H9 (cell line): Measurements from ENCODE around the gene USP36. TPM values are rescaled to one million over a fixed set of nuclear protein-coding genes. Genes with fewer than 3 reads are reported as not detected.

Source experiments
- DNase-seq: peaks from one replicate; pipeline ENCODE4 v3.0.0-alpha.2; 2017
- H2AFZ ChIP-seq: one replicate; pipeline ENCODE4 v1.6.1; 2013; ENCODE audit warnings: mild to moderate bottlenecking, low read length, control low read depth, moderate library complexity
- H2AK5ac ChIP-seq: 2 replicates; pipeline ENCODE4 v1.6.1; 2013; ENCODE audit warnings: low read length, control low read depth, mixed read lengths; ENCODE audit not compliant: insufficient read length
- H2BK120ac ChIP-seq: one replicate; pipeline ENCODE4 v1.6.1; 2013; ENCODE audit warnings: low read depth, mild to moderate bottlenecking, low read length, control low read depth, inconsistent platforms; ENCODE audit not compliant: poor library complexity, severe bottlenecking
- H2BK12ac ChIP-seq: 2 replicates; pipeline ENCODE4 v1.6.1; 2013; ENCODE audit warnings: low read length, control low read depth, mixed read lengths, low read depth; ENCODE audit not compliant: insufficient read length
- H2BK15ac ChIP-seq: 2 replicates; pipeline ENCODE4 v1.6.1; 2013; ENCODE audit warnings: low read depth, low read length, control low read depth
- H2BK20ac ChIP-seq: one replicate; pipeline ENCODE4 v1.6.1; 2013; ENCODE audit warnings: low read depth, mild to moderate bottlenecking, low read length, control low read depth, inconsistent platforms; ENCODE audit not compliant: poor library complexity, severe bottlenecking
- H2BK5ac ChIP-seq: 2 replicates; pipeline ENCODE4 v1.6.1; 2013; ENCODE audit warnings: low read length, control low read depth, mixed read lengths; ENCODE audit not compliant: insufficient read length
- H3K14ac ChIP-seq: 2 replicates; pipeline ENCODE4 v1.6.1; 2013; ENCODE audit warnings: low read length, control low read depth; ENCODE audit not compliant: insufficient read depth
- H3K18ac ChIP-seq: 2 replicates; pipeline ENCODE4 v1.6.1; 2013; ENCODE audit warnings: low read depth, mild to moderate bottlenecking, mixed read lengths, low read length, control low read depth; ENCODE audit not compliant: insufficient read length
- H3K23ac ChIP-seq: 2 replicates; pipeline ENCODE4 v1.6.1; 2013; ENCODE audit warnings: low read length, control low read depth, mixed read lengths, low read depth; ENCODE audit not compliant: insufficient read length
- H3K23me2 ChIP-seq: 2 replicates; pipeline ENCODE4 v1.6.1; 2013; ENCODE audit warnings: low read depth, mild to moderate bottlenecking, mixed read lengths, low read length, control low read depth; ENCODE audit not compliant: insufficient read length, poor library complexity, severe bottlenecking
- H3K27ac ChIP-seq: 2 replicates; pipeline ENCODE4 v1.5.1; 2013; ENCODE audit warnings: low read length, control low read depth, mixed read lengths, low read depth; ENCODE audit not compliant: insufficient read length
- H3K27me3 ChIP-seq: 2 replicates; pipeline ENCODE4 v1.6.1; 2013; ENCODE audit warnings: low read length, control low read depth, inconsistent platforms; ENCODE audit not compliant: insufficient read depth
- H3K4ac ChIP-seq: 2 replicates; pipeline ENCODE4 v1.6.1; 2013; ENCODE audit warnings: low read depth, mild to moderate bottlenecking, control low read depth, inconsistent platforms, low read length, moderate library complexity
- H3K4me1 ChIP-seq: 2 replicates; pipeline ENCODE4 v1.6.1; 2013; ENCODE audit warnings: low read length, control low read depth, inconsistent platforms; ENCODE audit not compliant: insufficient read depth
- H3K4me2 ChIP-seq: 2 replicates; pipeline ENCODE4 v1.6.1; 2013; ENCODE audit warnings: low read length, control low read depth, mixed read lengths; ENCODE audit not compliant: insufficient read length, insufficient read depth
- H3K56ac ChIP-seq: 2 replicates; pipeline ENCODE4 v1.6.1; 2013; ENCODE audit warnings: low read depth, mild to moderate bottlenecking, mixed read lengths, low read length, control low read depth; ENCODE audit not compliant: insufficient read length
- H3K79me1 ChIP-seq: 2 replicates; pipeline ENCODE4 v1.6.1; 2013; ENCODE audit warnings: low read depth, mild to moderate bottlenecking, moderate library complexity, low read length, control low read depth, inconsistent platforms; ENCODE audit not compliant: insufficient read depth, poor library complexity, severe bottlenecking
- H3K79me2 ChIP-seq: 2 replicates; pipeline ENCODE4 v1.6.1; 2013; ENCODE audit warnings: low read length, control low read depth, inconsistent platforms; ENCODE audit not compliant: insufficient read depth
- H3K9ac ChIP-seq: 2 replicates; pipeline ENCODE4 v1.6.1; 2013; ENCODE audit warnings: low read length, control low read depth, mixed read lengths; ENCODE audit not compliant: insufficient read length; ENCODE audit errors: extremely low read depth
- H3K9me3 ChIP-seq: one replicate; pipeline ENCODE4 v1.6.1; 2013; ENCODE audit warnings: low read depth, low read length, inconsistent platforms; ENCODE audit not compliant: control insufficient read depth
- H3T11ph ChIP-seq: one replicate; pipeline ENCODE4 v1.6.1; 2013; ENCODE audit warnings: mild to moderate bottlenecking, low read length, control low read depth, inconsistent platforms
- H4K20me1 ChIP-seq: one replicate; pipeline ENCODE4 v1.6.1; 2013; ENCODE audit not compliant: control insufficient read depth, insufficient read length, insufficient read depth
- H4K5ac ChIP-seq: 2 replicates; pipeline ENCODE4 v1.6.1; 2013; ENCODE audit warnings: low read depth, mild to moderate bottlenecking, mixed read lengths, low read length, control low read depth; ENCODE audit not compliant: insufficient read length
- H4K8ac ChIP-seq: replicated peaks from 2 replicates; pipeline ENCODE4 v1.6.1; 2013; ENCODE audit warnings: low read length, control low read depth, mixed read lengths, low read depth; ENCODE audit not compliant: insufficient read length
- H4K91ac ChIP-seq: 2 replicates; pipeline ENCODE4 v1.6.1; 2013; ENCODE audit warnings: low read depth, mild to moderate bottlenecking, moderate library complexity, mixed read lengths, low read length, control low read depth; ENCODE audit not compliant: insufficient read length
- H3K27ac Mint-ChIP-seq, 3 experiments: 2 replicates in 2 of 3; 3 replicates in 1 of 3; pipeline ENCODE4 v1.8.0; 2020 to 2021; ENCODE audit warnings: mixed read lengths in 3 of 3, mild to moderate bottlenecking in 1 of 3, moderate library complexity in 1 of 3
- H3K27me3 Mint-ChIP-seq: 2 replicates; pipeline ENCODE4 v1.8.0; 2021; ENCODE audit warnings: low read depth, mild to moderate bottlenecking, moderate library complexity, mixed read lengths
- H3K36me3 Mint-ChIP-seq, 3 experiments: 2 replicates in 2 of 3; 3 replicates in 1 of 3; pipeline ENCODE4 v1.8.0; 2020 to 2021; ENCODE audit warnings: low read depth in 3 of 3, mixed read lengths in 3 of 3; ENCODE audit not compliant: insufficient read depth in 1 of 3
- H3K4me1 Mint-ChIP-seq, 2 experiments: 2 replicates each; pipeline ENCODE4 v1.8.0; 2020; ENCODE audit warnings: mixed read lengths in 2 of 2
- H3K4me3 Mint-ChIP-seq, 2 experiments: 2 replicates in 1 of 2; 3 replicates in 1 of 2; pipeline ENCODE4 v1.8.0; 2020 to 2021; ENCODE audit warnings: mild to moderate bottlenecking in 2 of 2, mixed read lengths in 2 of 2, moderate library complexity in 1 of 2
- H3K9me3 Mint-ChIP-seq, 2 experiments: 2 replicates in 1 of 2; 3 replicates in 1 of 2; pipeline ENCODE4 v1.8.0; 2020; ENCODE audit warnings: mild to moderate bottlenecking in 2 of 2, mixed read lengths in 2 of 2, moderate library complexity in 1 of 2
- WGBS: extraction: QIAGEN DNeasy Blood & Tissue Kit; methylation state at CpG from one replicate; pipeline ENCODE4 v1.1.7; 2013; ENCODE audit warnings: missing lambda C conversion rate, low lambda C conversion rate, mixed read lengths; ENCODE audit not compliant: insufficient read length; ENCODE audit errors: extremely low coverage; 5-methylcytosine and 5-hydroxymethylcytosine counted together
- total RNA-seq: library from RNA; stranded (reverse); gene quantifications from 2 replicates; pipeline ENCODE4 v1.2.1, GENCODE V29; 2021
- TF ChIP-seq, protein P1 (sequence below): fragments of 200-600 bp; sonication (generic); conservative IDR thresholded peaks from 3 replicates; pipeline ENCODE4 v1.8.0; 2021; ENCODE audit warnings: antibody characterized with exemption, mild to moderate bottlenecking

USP36 gene
- total RNA-seq, 1 experiment from 2014 or later: 106 TPM

DNA sequence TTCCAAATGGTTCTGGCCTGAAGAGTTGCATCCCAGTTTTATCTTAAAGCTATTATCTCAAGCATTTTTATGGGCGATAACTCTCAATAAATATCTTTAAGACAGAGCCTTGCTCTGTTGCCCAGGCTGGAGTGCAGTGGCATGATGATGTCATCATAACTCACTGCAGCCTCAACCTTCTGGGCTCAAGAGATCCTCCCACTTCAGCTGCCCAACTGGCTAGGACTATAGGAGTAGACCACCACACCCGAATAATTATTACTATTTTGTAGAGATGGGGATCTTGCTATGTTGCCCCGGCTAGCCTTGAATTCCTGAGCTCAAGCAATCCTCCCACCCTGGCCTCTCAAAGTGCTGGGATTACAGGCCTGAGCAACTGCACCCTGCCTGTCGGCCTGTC lies 32.5 kb downstream of the USP36 start:
- no peak overlapping the region for H2BK15ac ChIP-seq
- H3K23me2 ChIP-seq: no peaks in the 10 kb centered on the region
- H3K4me2 ChIP-seq: no peak overlapping the region
- H3K79me2 ChIP-seq: no peaks in the 10 kb centered on the region
- no peak overlapping the region for H3K14ac ChIP-seq
- H2AK5ac ChIP-seq: no peak overlapping the region
- H3K18ac ChIP-seq: no peak overlapping the region
- no peak for DNase-seq
- H3K79me1 ChIP-seq: no peaks in the 10 kb centered on the region
- no CpG with 5 or more reads among the region's 4 CpGs for WGBS
- H3K23ac ChIP-seq: no peak overlapping the region
- H3T11ph ChIP-seq: no peak overlapping the region
- H3K4me1 Mint-ChIP-seq: no peaks in the 10 kb centered on the region
- H4K91ac ChIP-seq: no peak overlapping the region
- H2BK120ac ChIP-seq: no peak overlapping the region
- no peaks in the 10 kb centered on the region for H3K9me3 Mint-ChIP-seq
- no peaks in the 10 kb centered on the region for H3K4me1 ChIP-seq
- no peak overlapping the region for H2BK12ac ChIP-seq
- no peaks in the 10 kb centered on the region for H3K27me3 ChIP-seq
- H3K4ac ChIP-seq: no peak overlapping the region
- no peak overlapping the region for H2AFZ ChIP-seq
- no peak overlapping the region for H4K8ac ChIP-seq
- no peak overlapping the region for H3K27ac ChIP-seq
- no peak overlapping the region for H3K27ac Mint-ChIP-seq
- H3K9ac ChIP-seq: no peak overlapping the region
- H2BK20ac ChIP-seq: no peak overlapping the region
- TF ChIP-seq, protein P1, sequence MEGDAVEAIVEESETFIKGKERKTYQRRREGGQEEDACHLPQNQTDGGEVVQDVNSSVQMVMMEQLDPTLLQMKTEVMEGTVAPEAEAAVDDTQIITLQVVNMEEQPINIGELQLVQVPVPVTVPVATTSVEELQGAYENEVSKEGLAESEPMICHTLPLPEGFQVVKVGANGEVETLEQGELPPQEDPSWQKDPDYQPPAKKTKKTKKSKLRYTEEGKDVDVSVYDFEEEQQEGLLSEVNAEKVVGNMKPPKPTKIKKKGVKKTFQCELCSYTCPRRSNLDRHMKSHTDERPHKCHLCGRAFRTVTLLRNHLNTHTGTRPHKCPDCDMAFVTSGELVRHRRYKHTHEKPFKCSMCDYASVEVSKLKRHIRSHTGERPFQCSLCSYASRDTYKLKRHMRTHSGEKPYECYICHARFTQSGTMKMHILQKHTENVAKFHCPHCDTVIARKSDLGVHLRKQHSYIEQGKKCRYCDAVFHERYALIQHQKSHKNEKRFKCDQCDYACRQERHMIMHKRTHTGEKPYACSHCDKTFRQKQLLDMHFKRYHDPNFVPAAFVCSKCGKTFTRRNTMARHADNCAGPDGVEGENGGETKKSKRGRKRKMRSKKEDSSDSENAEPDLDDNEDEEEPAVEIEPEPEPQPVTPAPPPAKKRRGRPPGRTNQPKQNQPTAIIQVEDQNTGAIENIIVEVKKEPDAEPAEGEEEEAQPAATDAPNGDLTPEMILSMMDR: no peak
- no peaks in the 10 kb centered on the region for H4K20me1 ChIP-seq
- no peak overlapping the region for H3K4me3 Mint-ChIP-seq
- no peak overlapping the region for H4K5ac ChIP-seq
- H2BK5ac ChIP-seq: no peak overlapping the region
- H3K36me3 Mint-ChIP-seq: peaks cover 63 to 94% (median 85%) of the 10 kb centered on the region in 3 experiments; a peak in 6 of 7 replicates
- H3K56ac ChIP-seq: no peak overlapping the region
- H3K27me3 Mint-ChIP-seq: no peaks in the 10 kb centered on the region; the same call in 1 of the 2 replicates
- no peaks in the 10 kb centered on the region for H3K9me3 ChIP-seq
